ENCODE data around the gene RAB44.
A peak's percentile ranks its signal among the peaks of the same experiment; 100 is the strongest.
"Not testable (repeated sequence)": the region's sequence is repeated elsewhere in the genome, so short reads cannot be mapped to it uniquely, and the experiment has no call there.

RAB44 gene

GRCh38 chr6:36688063-36688738 lies 9.4 kb upstream of the RAB44 start:
- ATAC-seq = no peak

GRCh38 chr6:36688739-36689075 lies 8.9 kb upstream of the RAB44 start:
- no peak for ATAC-seq

GRCh38 chr6:36691011-36691410 lies 6.6 kb upstream of the RAB44 start:
- peak; percentile 32 to 37 for ATAC-seq

GRCh38 chr6:36691612-36692011 lies 6.0 kb upstream of the RAB44 start:
- ATAC-seq = no peak

GRCh38 chr6:36692220-36692619 lies 5.4 kb upstream of the RAB44 start:
- ATAC-seq = peak; percentile 63 to 75

- ATAC-seq = no peak
These were observed 4.5 kb upstream of the RAB44 start for GRCh38 chr6:36692861-36693702.

GRCh38 chr6:36694616-36695015 lies 3.0 kb upstream of the RAB44 start:
- no peak for ATAC-seq

GRCh38 chr6:36695414-36695813 lies 2.2 kb upstream of the RAB44 start:
- peak; percentile 70 to 72 for ATAC-seq

- ATAC-seq = no peak
These were observed 570 bp downstream of the RAB44 start for GRCh38 chr6:36698196-36698595.

GRCh38 chr6:36698871-36699271 lies 1.2 kb downstream of the RAB44 start:
- ATAC-seq = no peak

GRCh38 chr6:36699348-36699747 lies 1.7 kb downstream of the RAB44 start:
- no peak for ATAC-seq

- no peak for ATAC-seq
These were observed 2.6 kb downstream of the RAB44 start for GRCh38 chr6:36700071-36700812.

- no peak for ATAC-seq
These were observed 3.2 kb downstream of the RAB44 start for GRCh38 chr6:36700831-36701230.

- peak; percentile 28 to 55 for ATAC-seq
These were observed 3.9 kb downstream of the RAB44 start for GRCh38 chr6:36701401-36701991.

GRCh38 chr6:36702656-36703055 lies 5.0 kb downstream of the RAB44 start:
- ATAC-seq = no peak

- no peak for ATAC-seq
These were observed 5.5 kb downstream of the RAB44 start for GRCh38 chr6:36703081-36703606.

- ATAC-seq = no peak
These were observed 6.4 kb downstream of the RAB44 start for GRCh38 chr6:36703982-36704381.

- ATAC-seq = not testable (repeated sequence)
These were observed 7.4 kb downstream of the RAB44 start for GRCh38 chr6:36704961-36705577.

- ATAC-seq = no peak
These were observed 8.7 kb downstream of the RAB44 start for GRCh38 chr6:36706339-36706738.

GRCh38 chr6:36712816-36713215 lies 15.2 kb downstream of the RAB44 start:
- no peak for ATAC-seq

- no peak for ATAC-seq
These were observed 16.2 kb downstream of the RAB44 start for GRCh38 chr6:36713846-36714245.

GRCh38 chr6:36714511-36714910 lies 16.9 kb downstream of the RAB44 start:
- no peak for ATAC-seq
